K562 (cell line): ENCODE measurements around the gene KAT14. TPM values are rescaled to one million over a fixed set of nuclear protein-coding genes. Genes with fewer than 3 reads are reported as not detected.

Source experiments
- ARID4B ChIP-seq: sonication (generic); formaldehyde crosslinking; IDR thresholded peaks from 2 replicates; pipeline ENCODE4 v1.8.0; 2022; ENCODE audit warnings: mild to moderate bottlenecking, missing genetic modification reagents
- CBX2 ChIP-seq: fragments of 200-600 bp; sonication (generic); IDR thresholded peaks from one replicate; pipeline ENCODE4 v1.6.1; 2012; ENCODE audit warnings: mild to moderate bottlenecking, low read length, inconsistent platforms; ENCODE audit not compliant: insufficient read depth, poor library complexity, severe bottlenecking
- CTBP1 ChIP-seq: fragments of 450-650 bp; IDR thresholded peaks from 2 replicates; pipeline ENCODE4 v1.6.1; 2016; ENCODE audit warnings: borderline replicate concordance
- DLX4 ChIP-seq: fragments of 250-450 bp; sonication (Bioruptor Pico); IDR thresholded peaks from 2 replicates; pipeline ENCODE4 v1.6.1; 2021; ENCODE audit warnings: mild to moderate bottlenecking
- EZH2 ChIP-seq: IDR thresholded peaks from 2 replicates; pipeline ENCODE4 v1.6.1; 2012; ENCODE audit warnings: low read depth, mild to moderate bottlenecking, inconsistent platforms, low read length, borderline replicate concordance
- FOXK2 ChIP-seq, 2 experiments: fragments of 450-650 bp; IDR thresholded peaks in 1 of 2; conservative IDR thresholded peaks in 1 of 2; 2 replicates each; pipeline ENCODE4 v1.6.1; 2016; ENCODE audit warnings: low read depth in 2 of 2, mild to moderate bottlenecking in 1 of 2
- HDAC1 ChIP-seq, 2 experiments: fragments of 450-650 bp; IDR thresholded peaks; 2 replicates each; pipeline ENCODE4 v1.6.1; 2016 to 2017; ENCODE audit warnings: inconsistent platforms in 1 of 2, mild to moderate bottlenecking in 1 of 2, moderate library complexity in 1 of 2
- IFI16 ChIP-seq: fragments of 250-450 bp; sonication (Bioruptor Pico); IDR thresholded peaks from 2 replicates; pipeline ENCODE4 v2.1.2; 2022; ENCODE audit warnings: mild to moderate bottlenecking, inconsistent platforms
- KDM4B ChIP-seq, 2 experiments: fragments of 450-650 bp in 1 of 2; sonication (generic) in 1 of 2; IDR thresholded peaks; 2 replicates each; pipeline ENCODE4 v1.6.1; 2016 to 2017; ENCODE audit warnings: borderline replicate concordance in 2 of 2, antibody characterized with exemption in 1 of 2, low read depth in 1 of 2, mild to moderate bottlenecking in 1 of 2
- KHSRP ChIP-seq: fragments of 450-650 bp; IDR thresholded peaks from 2 replicates; pipeline ENCODE4 v1.6.1; 2017
- KLF16 ChIP-seq: IDR thresholded peaks from 2 replicates; pipeline ENCODE4 v1.6.1; 2016; ENCODE audit warnings: antibody characterized with exemption
- MCM7 ChIP-seq, 2 experiments: fragments of 450-650 bp; IDR thresholded peaks; 2 replicates each; pipeline ENCODE4 v1.6.1; 2016 to 2018
- NFIX ChIP-seq: fragments of 250-450 bp; sonication (Bioruptor Pico); IDR thresholded peaks from 2 replicates; pipeline ENCODE4 v1.4.0; 2020; ENCODE audit warnings: low read depth, mild to moderate bottlenecking, moderate library complexity
- NUFIP1 ChIP-seq: fragments of 450-650 bp; IDR thresholded peaks from 2 replicates; pipeline ENCODE4 v1.6.1; 2018; ENCODE audit not compliant: partially characterized antibody
- SMAD3 ChIP-seq: fragments of 450-650 bp; formaldehyde crosslinking; conservative IDR thresholded peaks from 2 replicates; pipeline ENCODE4 v1.4.0; 2020; ENCODE audit warnings: mild to moderate bottlenecking
- SMARCC2 ChIP-seq: fragments of 450-650 bp; IDR thresholded peaks from 2 replicates; pipeline ENCODE4 v1.6.1; 2017; ENCODE audit warnings: antibody characterized with exemption, moderate library complexity, mild to moderate bottlenecking, low read depth
- SMARCE1 ChIP-seq: fragments of 450-650 bp; IDR thresholded peaks from 2 replicates; pipeline ENCODE4 v1.7.1; 2016; ENCODE audit warnings: mild to moderate bottlenecking
- SREBF1 ChIP-seq: fragments of 150-350 bp; IDR thresholded peaks from 2 replicates; pipeline ENCODE4 v1.6.1; 2014; ENCODE audit warnings: antibody characterized with exemption, low read depth, low read length, borderline replicate concordance
- TAL1 ChIP-seq: fragments of 450-650 bp; IDR thresholded peaks from 2 replicates; pipeline ENCODE4 v1.6.1; 2016; ENCODE audit warnings: mild to moderate bottlenecking
- ZFX ChIP-seq: sonication (generic); formaldehyde crosslinking; IDR thresholded peaks from 2 replicates; pipeline ENCODE4 v1.8.0; 2022; ENCODE audit warnings: mild to moderate bottlenecking, missing genetic modification reagents, moderate library complexity
- ZNF324 ChIP-seq: fragments of 250-450 bp; sonication (Bioruptor Pico); IDR thresholded peaks from 2 replicates; pipeline ENCODE4 v1.4.0; 2020; ENCODE audit warnings: mild to moderate bottlenecking
- ZNF347 ChIP-seq: fragments of 450-650 bp; formaldehyde crosslinking; IDR thresholded peaks from 2 replicates; pipeline ENCODE4 v1.4.0; 2020; ENCODE audit warnings: low read depth, mild to moderate bottlenecking, moderate library complexity
- ZNF408 ChIP-seq: fragments of 250-450 bp; sonication (Bioruptor Pico); IDR thresholded peaks from 2 replicates; pipeline ENCODE4 v1.4.0; 2020; ENCODE audit warnings: low read depth, mild to moderate bottlenecking, moderate library complexity
- polyA plus RNA-seq, 8 experiments: library from polyadenylated mRNA; depleted of rRNA in 4 of 8; stranded (reverse) in 5 of 8; unstranded in 3 of 8; fragments of >200 nt; fragmentation: Nextera tagmentation in 2 of 8; fragmentation: Illumina TruSeq in 1 of 8; extraction: Ambion mirVana in 2 of 8; extraction: Trizol in 1 of 8; gene quantifications; 2 replicates each; pipeline versions ENCODE4 v1.2.1 to v1.2.3, GENCODE V29; 2011 to 2014; ENCODE audit warnings: inconsistent platforms in 1 of 8, missing spikeins in 1 of 8
- total RNA-seq, 7 experiments: library from RNA; depleted of rRNA in 6 of 7; stranded (reverse); fragments of >200 nt in 6 of 7; fragmentation: Illumina TruSeq in 2 of 7; extraction: Trizol in 2 of 7; gene quantifications; 2 replicates each; pipeline versions ENCODE4 v1.2.1 to v1.2.3, GENCODE V29; 2011 to 2021; ENCODE audit warnings: low replicate concordance in 1 of 7
- TF ChIP-seq, protein P1 (sequence below): fragments of 250-450 bp; sonication (Bioruptor Pico); IDR thresholded peaks from 2 replicates; pipeline ENCODE4 v1.5.0; 2020; ENCODE audit warnings: mild to moderate bottlenecking
- TF ChIP-seq, protein P2 (sequence below): sonication (generic); IDR thresholded peaks from 2 replicates; pipeline ENCODE4 v1.6.1; 2016

KAT14 gene
- total and polyA plus RNA-seq, 9 of the 15 experiments (the other 6 are each of a cell fraction or from before 2014, with no cell fraction given) = 1.7 to 7.2 (median 5.6) TPM

- TF ChIP-seq ARID4B (CRISPR knock-in tag) (no peak), EZH2 (no peak), SMARCE1 (no peak), NUFIP1 (no peak), DLX4 (no peak), KHSRP (no peak), SREBF1 (no peak), IFI16 (CRISPR knock-in tag) (no peak), CTBP1 (peak; percentile 35; the same call in 1 of the 2 replicates), KDM4B (IDR thresholded peaks at IDR 0.05; ENCODE audit: borderline replicate concordance in 2 of 2, low read depth in 1 of 2) (no peak), KLF16 (no peak), NFIX (CRISPR knock-in tag) (no peak), HDAC1 (IDR thresholded peaks at IDR 0.05) (no peak), TAL1 (no peak), FOXK2 (conservative IDR thresholded peaks at IDR 0.05 in 1 of 2, IDR thresholded peaks at IDR 0.05 in 1 of 2; ENCODE audit: low read depth in 2 of 2) (no peak), ZFX (CRISPR knock-in tag) (no peak), SMAD3 (CRISPR knock-in tag) (no peak), ZNF408 (CRISPR knock-in tag) (no peak), CBX2 (no peak), ZNF324 (CRISPR knock-in tag) (no peak), MCM7 (IDR thresholded peaks at IDR 0.05) (no peak), ZNF347 (CRISPR knock-in tag) (no peak), SMARCC2 (no peak)
- TF ChIP-seq, protein P1, sequence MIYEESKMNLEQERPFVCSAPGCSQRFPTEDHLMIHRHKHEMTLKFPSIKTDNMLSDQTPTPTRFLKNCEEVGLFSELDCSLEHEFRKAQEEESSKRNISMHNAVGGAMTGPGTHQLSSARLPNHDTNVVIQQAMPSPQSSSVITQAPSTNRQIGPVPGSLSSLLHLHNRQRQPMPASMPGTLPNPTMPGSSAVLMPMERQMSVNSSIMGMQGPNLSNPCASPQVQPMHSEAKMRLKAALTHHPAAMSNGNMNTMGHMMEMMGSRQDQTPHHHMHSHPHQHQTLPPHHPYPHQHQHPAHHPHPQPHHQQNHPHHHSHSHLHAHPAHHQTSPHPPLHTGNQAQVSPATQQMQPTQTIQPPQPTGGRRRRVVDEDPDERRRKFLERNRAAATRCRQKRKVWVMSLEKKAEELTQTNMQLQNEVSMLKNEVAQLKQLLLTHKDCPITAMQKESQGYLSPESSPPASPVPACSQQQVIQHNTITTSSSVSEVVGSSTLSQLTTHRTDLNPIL (CRISPR knock-in tag) = no peak
- TF ChIP-seq, protein P2, sequence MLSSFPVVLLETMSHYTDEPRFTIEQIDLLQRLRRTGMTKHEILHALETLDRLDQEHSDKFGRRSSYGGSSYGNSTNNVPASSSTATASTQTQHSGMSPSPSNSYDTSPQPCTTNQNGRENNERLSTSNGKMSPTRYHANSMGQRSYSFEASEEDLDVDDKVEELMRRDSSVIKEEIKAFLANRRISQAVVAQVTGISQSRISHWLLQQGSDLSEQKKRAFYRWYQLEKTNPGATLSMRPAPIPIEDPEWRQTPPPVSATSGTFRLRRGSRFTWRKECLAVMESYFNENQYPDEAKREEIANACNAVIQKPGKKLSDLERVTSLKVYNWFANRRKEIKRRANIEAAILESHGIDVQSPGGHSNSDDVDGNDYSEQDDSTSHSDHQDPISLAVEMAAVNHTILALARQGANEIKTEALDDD = peak; percentile 46; the same call in 1 of the 2 replicates
Observed at GRCh38 chr20:18176318-18176785, 38.7 kb downstream of the KAT14 start (continued).
